Neural progenitor cell (in vitro differentiated cells): Measurements from ENCODE around the gene CDK8. TPM values are rescaled to one million over a fixed set of nuclear protein-coding genes. Genes with fewer than 3 reads are reported as not detected.
"Not testable (repeated sequence)": the region's sequence is repeated elsewhere in the genome, so short reads cannot be mapped to it uniquely, and the experiment has no call there.

ENCODE experiments used
- DNase-seq: peaks from one replicate; pipeline ENCODE4 v3.0.0-alpha.2; 2016; ENCODE audit warnings: low spot score
- H2AFZ ChIP-seq: fragments of 200-600 bp; sonication (generic); replicated peaks from 2 replicates; pipeline ENCODE4 v1.6.1; 2016; ENCODE audit warnings: antibody characterized with exemption
- H3F3A ChIP-seq: fragments of 200-600 bp; sonication (generic); 2 replicates; pipeline ENCODE4 v1.6.1; 2016; ENCODE audit warnings: antibody characterized with exemption, low read depth
- H3K27ac ChIP-seq: fragments of 200-600 bp; sonication (generic); 2 replicates; pipeline ENCODE4 v1.5.1; 2016; ENCODE audit warnings: mild to moderate bottlenecking
- H3K27me3 ChIP-seq: fragments of 200-600 bp; sonication (generic); 2 replicates; pipeline ENCODE4 v1.6.1; 2016; ENCODE audit warnings: mild to moderate bottlenecking, moderate library complexity
- H3K36me3 ChIP-seq: fragments of 200-600 bp; sonication (generic); 2 replicates; pipeline ENCODE4 v1.5.1; 2016
- H3K4me1 ChIP-seq: fragments of 200-600 bp; sonication (generic); 2 replicates; pipeline ENCODE4 v1.6.1; 2016; ENCODE audit warnings: mixed run types
- H3K4me2 ChIP-seq: fragments of 200-600 bp; sonication (generic); 2 replicates; pipeline ENCODE4 v1.6.1; 2016
- H3K4me3 ChIP-seq: fragments of 200-600 bp; sonication (generic); 2 replicates; pipeline ENCODE4 v1.5.1; 2016
- H3K79me2 ChIP-seq: fragments of 200-600 bp; sonication (generic); 2 replicates; pipeline ENCODE4 v1.6.1; 2016; ENCODE audit warnings: low read depth
- H3K9ac ChIP-seq: fragments of 200-600 bp; sonication (generic); 2 replicates; pipeline ENCODE4 v1.6.1; 2016
- H3K9me3 ChIP-seq: fragments of 200-600 bp; sonication (generic); 2 replicates; pipeline ENCODE4 v1.5.1; 2016; ENCODE audit warnings: low read depth
- H4K20me1 ChIP-seq: fragments of 200-600 bp; sonication (generic); 2 replicates; pipeline ENCODE4 v1.6.1; 2016; ENCODE audit warnings: low read depth
- H3K27ac Mint-ChIP-seq: 3 replicates; pipeline ENCODE4 v1.8.0; 2021; ENCODE audit warnings: mixed read lengths
- H3K27me3 Mint-ChIP-seq: 2 replicates; pipeline ENCODE4 v1.8.0; 2022; ENCODE audit warnings: low read depth, mild to moderate bottlenecking, inconsistent platforms, moderate library complexity, mixed read lengths; ENCODE audit not compliant: insufficient read depth
- H3K36me3 Mint-ChIP-seq: 3 replicates; pipeline ENCODE4 v1.8.0; 2021; ENCODE audit warnings: mixed read lengths
- H3K4me1 Mint-ChIP-seq: 3 replicates; pipeline ENCODE4 v1.8.0; 2021; ENCODE audit warnings: mixed read lengths
- H3K4me3 Mint-ChIP-seq: 3 replicates; pipeline ENCODE4 v1.8.0; 2021; ENCODE audit warnings: mild to moderate bottlenecking, moderate library complexity, mixed read lengths
- H3K9me3 Mint-ChIP-seq: 3 replicates; pipeline ENCODE4 v1.8.0; 2020; ENCODE audit warnings: mixed read lengths
- CTCF ChIP-seq: fragments of 200-600 bp; sonication (generic); IDR thresholded peaks from 2 replicates; pipeline ENCODE4 v1.5.1; 2017; ENCODE audit warnings: antibody characterized with exemption, mild to moderate bottlenecking
- EZH2 ChIP-seq: fragments of 200-600 bp; sonication (generic); IDR thresholded peaks from 2 replicates; pipeline ENCODE4 v1.6.1; 2017; ENCODE audit warnings: antibody characterized with exemption, mild to moderate bottlenecking, moderate library complexity
- EZH2phosphoT487 ChIP-seq: fragments of 200-600 bp; sonication (generic); IDR thresholded peaks from 2 replicates; pipeline ENCODE4 v1.6.1; 2017; ENCODE audit warnings: antibody characterized with exemption
- total RNA-seq: library from RNA; depleted of rRNA; stranded (reverse); fragments of >200 nt; gene quantifications from 2 replicates; pipeline ENCODE4 v1.2.3, GENCODE V29; 2015; ENCODE audit warnings: low replicate concordance

Gene CDK8
- total RNA-seq, 1 donor from 2014 or later = 69.3 TPM

DNA sequence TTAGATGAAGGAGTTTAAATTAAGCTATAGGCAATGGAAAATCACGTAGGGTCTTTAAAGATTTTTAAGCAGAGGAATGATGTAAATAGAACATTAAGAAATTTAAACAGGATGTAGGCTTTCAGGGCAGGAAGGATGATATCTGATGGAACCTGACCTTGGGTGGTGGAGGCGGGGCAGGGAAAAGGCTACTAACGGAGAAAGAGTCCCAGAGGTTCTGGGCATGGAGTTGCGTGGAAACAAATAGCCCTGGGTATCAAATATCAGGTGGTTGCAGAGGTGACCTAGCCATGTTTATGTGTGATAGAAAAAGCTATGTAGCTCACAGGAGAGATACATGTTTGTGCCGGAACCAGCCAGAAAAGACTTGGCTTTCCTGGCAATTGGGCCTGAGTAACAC is 7.8 kb upstream of the CDK8 start:
- H3F3A ChIP-seq = no peaks in the 10 kb centered on the region
- H3K27ac ChIP-seq = no peak overlapping the region
- Mint-ChIP-seq H3K9me3 (peaks cover 7% of the 10 kb centered on the region), H3K4me1 (no peaks in the 10 kb centered on the region), H3K27ac (no peak overlapping the region), H3K36me3 (peaks cover 2% of the 10 kb centered on the region), H3K27me3 (peaks cover under 1% of the 10 kb centered on the region), H3K4me3 (no peak overlapping the region)
- no peak overlapping the region for H2AFZ ChIP-seq
- no peaks in the 10 kb centered on the region for H3K4me1 ChIP-seq
- H3K9me3 ChIP-seq = peaks cover 5% of the 10 kb centered on the region
- DNase-seq = no peak
- H3K9ac ChIP-seq = no peak overlapping the region
- no peaks in the 10 kb centered on the region for H3K36me3 ChIP-seq
- H3K27me3 ChIP-seq = peaks cover 38% of the 10 kb centered on the region
- no peak for TF ChIP-seq CTCF
- H4K20me1 ChIP-seq = no peaks in the 10 kb centered on the region
- no peak overlapping the region for H3K4me3 ChIP-seq
- no peaks in the 10 kb centered on the region for H3K79me2 ChIP-seq
- H3K4me2 ChIP-seq = no peak overlapping the region

DNA sequence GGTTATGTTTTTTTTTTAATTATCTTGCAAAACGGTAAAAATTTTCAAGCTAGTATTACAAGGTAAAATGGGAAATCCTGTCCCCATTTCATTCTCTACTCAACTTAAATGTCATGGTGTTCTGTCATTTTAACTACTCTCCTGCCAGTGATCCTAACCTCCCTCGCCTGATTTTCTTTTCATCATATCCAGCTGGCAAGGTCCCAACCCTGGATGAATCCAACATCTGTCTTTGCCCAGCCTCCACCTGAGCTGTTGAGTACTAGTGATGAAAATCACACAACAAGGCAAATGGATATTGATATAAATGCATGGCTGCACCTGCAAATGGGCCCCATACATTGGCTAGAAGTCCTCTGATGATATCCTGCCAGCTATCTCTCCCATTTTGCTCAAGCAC is 6.9 kb upstream of the CDK8 start:
- Histone ChIP-seq H3F3A (no peaks in the 10 kb centered on the region), H3K36me3 (no peaks in the 10 kb centered on the region), H4K20me1 (no peaks in the 10 kb centered on the region), H3K79me2 (no peaks in the 10 kb centered on the region), H2AFZ (no peak overlapping the region), H3K9me3 (peaks cover 5% of the 10 kb centered on the region), H3K4me1 (no peaks in the 10 kb centered on the region), H3K27ac (no peak overlapping the region), H3K27me3 (peaks cover 38% of the 10 kb centered on the region), H3K4me2 (no peak overlapping the region), H3K4me3 (no peak overlapping the region), H3K9ac (no peak overlapping the region)
- Mint-ChIP-seq H3K36me3 (peaks cover under 1% of the 10 kb centered on the region), H3K27me3 (peaks cover 4% of the 10 kb centered on the region), H3K27ac (no peak overlapping the region), H3K4me3 (no peak overlapping the region), H3K9me3 (peaks cover 6% of the 10 kb centered on the region), H3K4me1 (no peaks in the 10 kb centered on the region)
- DNase-seq = no peak
- no peak for TF ChIP-seq CTCF
- no peak for TF ChIP-seq EZH2
- TF ChIP-seq EZH2phosphoT487 = no peak

- H3K27me3 ChIP-seq = peaks cover 38% of the 10 kb centered on the region
- Mint-ChIP-seq H3K36me3 (no peaks in the 10 kb centered on the region), H3K27me3 (peaks cover 4% of the 10 kb centered on the region), H3K9me3 (peaks cover 3% of the 10 kb centered on the region), H3K27ac (no peak overlapping the region), H3K4me1 (no peaks in the 10 kb centered on the region), H3K4me3 (no peak overlapping the region)
- H3K36me3 ChIP-seq = no peaks in the 10 kb centered on the region
- no peak overlapping the region for H3K4me2 ChIP-seq
- no peaks in the 10 kb centered on the region for H3K4me1 ChIP-seq
- no peak for DNase-seq
- H2AFZ ChIP-seq = no peak overlapping the region
- no peak overlapping the region for H3K27ac ChIP-seq
- no peaks in the 10 kb centered on the region for H4K20me1 ChIP-seq
- H3K4me3 ChIP-seq = no peak overlapping the region
- H3K9me3 ChIP-seq = peaks cover 3% of the 10 kb centered on the region
- no peaks in the 10 kb centered on the region for H3F3A ChIP-seq
- TF ChIP-seq EZH2 (no peak), EZH2phosphoT487 (no peak), CTCF (no peak)
- no peaks in the 10 kb centered on the region for H3K79me2 ChIP-seq
- no peak overlapping the region for H3K9ac ChIP-seq
Observed at GRCh38 chr13:26247608-26248007, 6.3 kb upstream of the CDK8 start.

DNA sequence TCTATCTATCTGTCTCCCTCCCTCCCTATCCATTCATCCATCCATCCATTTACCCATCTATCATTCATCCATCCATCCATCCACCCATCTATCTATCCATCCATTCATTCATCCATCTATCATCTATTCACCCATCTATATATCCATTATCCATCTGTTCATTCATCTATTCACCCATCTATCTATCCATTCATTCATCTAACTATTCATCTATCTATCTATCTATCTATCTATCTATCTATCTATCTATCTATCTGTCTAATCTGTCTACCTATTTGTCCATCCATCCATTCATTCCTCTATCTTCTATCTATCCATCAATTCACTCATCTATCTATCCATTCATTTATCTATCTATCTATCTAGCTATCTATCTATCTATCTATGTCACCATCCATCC is 4.4 kb upstream of the CDK8 start:
- TF ChIP-seq EZH2 (no peak), EZH2phosphoT487 (no peak), CTCF (no peak)
- H3K9me3 ChIP-seq = no peaks in the 10 kb centered on the region
- no peaks in the 10 kb centered on the region for H3K9me3 Mint-ChIP-seq
- no peaks in the 10 kb centered on the region for H3K36me3 Mint-ChIP-seq
- no peak overlapping the region for H3K27ac Mint-ChIP-seq
- peaks cover 38% of the 10 kb centered on the region for H3K27me3 ChIP-seq
- peaks cover 2% of the 10 kb centered on the region for H3K79me2 ChIP-seq
- no peak overlapping the region for H2AFZ ChIP-seq
- H3K4me3 ChIP-seq = no peak overlapping the region
- H4K20me1 ChIP-seq = peaks cover under 1% of the 10 kb centered on the region
- H3K36me3 ChIP-seq = no peaks in the 10 kb centered on the region
- H3K4me3 Mint-ChIP-seq = no peak overlapping the region
- H3K4me2 ChIP-seq = no peak overlapping the region
- peaks cover 4% of the 10 kb centered on the region for H3K27me3 Mint-ChIP-seq
- H3K4me1 ChIP-seq = no peaks in the 10 kb centered on the region
- H3K9ac ChIP-seq = no peak overlapping the region
- H3F3A ChIP-seq = peaks cover 5% of the 10 kb centered on the region
- no peak overlapping the region for H3K27ac ChIP-seq
- DNase-seq = no peak
- peaks cover 2% of the 10 kb centered on the region for H3K4me1 Mint-ChIP-seq

DNA sequence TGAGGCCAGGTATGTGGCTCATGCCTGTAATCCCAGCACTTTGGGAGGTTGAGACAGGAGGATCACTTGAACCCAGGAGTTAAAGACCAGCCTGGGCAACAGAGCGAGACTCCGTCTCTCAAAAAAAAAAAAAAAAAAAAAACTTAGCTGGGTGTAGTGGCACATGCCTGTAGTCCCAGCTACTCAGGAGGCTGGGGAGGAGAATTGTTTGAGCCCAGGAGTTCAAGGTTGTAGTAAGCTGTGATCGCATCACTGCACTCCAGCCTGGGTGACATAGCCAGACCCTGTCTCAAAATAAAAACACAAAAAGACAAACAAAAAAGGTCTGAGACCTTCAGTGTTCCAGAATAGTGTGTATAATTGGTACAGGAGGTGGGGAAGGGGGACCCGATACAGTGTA is 1.9 kb upstream of the CDK8 start:
- H3K4me3 ChIP-seq, H2AFZ ChIP-seq, H3K9me3 ChIP-seq, H3K9me3 Mint-ChIP-seq, H3K4me3 Mint-ChIP-seq, H3K27ac ChIP-seq, H3K27ac Mint-ChIP-seq, H3K9ac ChIP-seq, DNase-seq, H3K36me3 ChIP-seq, H3K27me3 Mint-ChIP-seq, H3K4me2 ChIP-seq, H3K36me3 Mint-ChIP-seq: not testable (repeated sequence)
- Histone ChIP-seq H3F3A (peaks cover 11% of the 10 kb centered on the region), H3K79me2 (peaks cover 27% of the 10 kb centered on the region), H4K20me1 (peaks cover 25% of the 10 kb centered on the region), H3K4me1 (peaks cover 16% of the 10 kb centered on the region), H3K27me3 (peaks cover 38% of the 10 kb centered on the region)
- peaks cover 15% of the 10 kb centered on the region for H3K4me1 Mint-ChIP-seq
